Kidney epithelial cell (primary cell): Measurements from ENCODE around the gene PHLPP1. TPM values are rescaled to one million over a fixed set of nuclear protein-coding genes. Genes with fewer than 3 reads are reported as not detected.

Experiments used
- DNase-seq: peaks from one replicate; pipeline ENCODE4 v3.0.0-alpha.2; 2010; ENCODE audit warnings: low read depth
- H3K27me3 ChIP-seq: 2 replicates; pipeline ENCODE4 v1.6.0; 2011; ENCODE audit warnings: low read length; ENCODE audit not compliant: control insufficient read depth, insufficient read depth
- H3K36me3 ChIP-seq: 2 replicates; pipeline ENCODE4 v1.5.1; 2011; ENCODE audit warnings: low read length; ENCODE audit not compliant: control insufficient read depth, insufficient read depth
- H3K4me3 ChIP-seq: 2 replicates; pipeline ENCODE4 v1.5.1; 2011; ENCODE audit warnings: low read depth, mild to moderate bottlenecking, control low read depth, low read length
- CTCF ChIP-seq: IDR thresholded peaks from 2 replicates; pipeline ENCODE4 v1.5.1; 2011; ENCODE audit warnings: mild to moderate bottlenecking, moderate library complexity, low read length, control low read depth, inconsistent platforms; ENCODE audit not compliant: insufficient read depth, poor library complexity, severe bottlenecking
- total RNA-seq: library from RNA; depleted of rRNA; stranded (reverse); fragments of >200 nt; gene quantifications from 2 replicates; pipeline ENCODE4 v1.2.3, GENCODE V29; 2015

The PHLPP1 gene
- total RNA-seq, 1 donor from 2014 or later = 4.4 TPM

- no peaks in the 10 kb centered on the region for H3K27me3 ChIP-seq
- DNase-seq = no peak
- no peak for TF ChIP-seq CTCF
- no peaks in the 10 kb centered on the region for H3K36me3 ChIP-seq
- no peak overlapping the region for H3K4me3 ChIP-seq
Observed at GRCh38 chr18:62754026-62754425, 38.7 kb downstream of the PHLPP1 start.

- no peak for DNase-seq
- Histone ChIP-seq H3K27me3 (no peaks in the 10 kb centered on the region), H3K4me3 (no peak overlapping the region), H3K36me3 (no peaks in the 10 kb centered on the region)
- no peak for TF ChIP-seq CTCF
Observed at GRCh38 chr18:62755454-62755853, 40.1 kb downstream of the PHLPP1 start.

GRCh38 chr18:62755946-62756345 is 40.6 kb downstream of the PHLPP1 start:
- no peak overlapping the region for H3K4me3 ChIP-seq
- no peak for TF ChIP-seq CTCF
- no peaks in the 10 kb centered on the region for H3K36me3 ChIP-seq
- H3K27me3 ChIP-seq = no peaks in the 10 kb centered on the region
- no peak for DNase-seq

- no peak for TF ChIP-seq CTCF
- Histone ChIP-seq H3K27me3 (no peaks in the 10 kb centered on the region), H3K4me3 (no peak overlapping the region), H3K36me3 (no peaks in the 10 kb centered on the region)
- no peak for DNase-seq
Observed at GRCh38 chr18:62757399-62758010, 42.2 kb downstream of the PHLPP1 start.

GRCh38 chr18:62758591-62758990 is 43.2 kb downstream of the PHLPP1 start:
- no peak for TF ChIP-seq CTCF
- H3K27me3 ChIP-seq = no peaks in the 10 kb centered on the region
- no peaks in the 10 kb centered on the region for H3K36me3 ChIP-seq
- no peak for DNase-seq
- H3K4me3 ChIP-seq = no peak overlapping the region
